ENCODE data around the gene CDCA3.

The CDCA3 gene

DNA sequence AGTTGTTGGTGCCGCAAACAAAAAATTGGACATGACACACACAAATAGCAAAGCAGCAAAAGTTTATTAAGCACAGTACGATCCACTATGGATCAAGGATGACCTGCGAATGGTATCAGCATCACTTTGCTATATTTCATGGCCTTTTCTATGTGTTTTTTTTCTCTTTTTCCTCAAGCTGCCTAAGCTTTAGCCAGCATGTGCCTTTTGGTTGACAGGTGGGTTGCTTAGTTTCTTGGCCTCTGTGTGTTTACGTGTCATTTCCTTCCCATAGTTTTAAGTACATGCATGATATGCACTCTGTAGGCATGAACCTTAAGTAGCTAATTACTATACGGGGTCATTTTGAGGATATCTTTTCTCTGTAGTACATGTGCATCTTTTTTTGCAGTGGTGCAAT, 51.9 kb downstream of the CDCA3 start:
- Mint-ChIP-seq H3K36me3 (peaks cover 13% of the 10 kb centered on the region), H3K9me3 (no peaks in the 10 kb centered on the region), H3K27ac (peak overlapping the region; percentile 79), H3K27me3 (no peaks in the 10 kb centered on the region), H3K4me1 (peaks cover 51% of the 10 kb centered on the region), H3K4me3 (no peak overlapping the region)

Measured in activated naive CD4-positive, alpha-beta T cell treated with anti-CD3 and anti-CD28 coated beads, Interleukin-2, amount 50 U/mL, for 24 hours (primary cell).